Measurements from ENCODE around the gene RAB3D. TPM values are rescaled to one million over a fixed set of nuclear protein-coding genes. Genes with fewer than 3 reads are reported as not detected.

Gene RAB3D
- total RNA-seq: 10 to 100 TPM; 47.7 to 54.0 TPM

GRCh38 chr19:11339254-11340098, at the start of gene RAB3D:
Gene RAB3D, minus strand, starts transcription at chr19:11339657. Its CDS starts 2,258 bp downstream, at chr19:11337399.
- Histone ChIP-seq H3K4me3 (peak within 1 kb of the TSS; percentile 65), H3K27me3 (no peaks in the 10 kb centered on the region), H3K36me3 (no peaks in the 10 kb centered on the region), H3K9ac (ENCODE audit: low read depth in 2 of 2, low read length in 2 of 2) (peak within 1 kb of the TSS; percentile 75 to 79), H3K27ac (peak within 1 kb of the TSS; percentile 60), H3K4me1 (peaks cover 6% of the 10 kb centered on the region), H3K9me3 (no peaks in the 10 kb centered on the region)
- DNase-seq: peak; percentile 97
- no peak for TF ChIP-seq CTCF (IDR thresholded peaks at IDR 0.05)
- intact Hi-C loops (cut with DNase I): no loop called here

GRCh38 chr19:11387162-11388034, 47.9 kb upstream of the RAB3D start:
- H3K36me3 ChIP-seq: no peaks in the 10 kb centered on the region
- no peak for TF ChIP-seq CTCF (IDR thresholded peaks at IDR 0.05)
- H3K4me1 ChIP-seq: peaks cover 5% of the 10 kb centered on the region
- no peak overlapping the region for H3K4me3 ChIP-seq
- no peaks in the 10 kb centered on the region for H3K9me3 ChIP-seq
- no peak for DNase-seq
- intact Hi-C loops (cut with DNase I): no loop called here
- H3K27me3 ChIP-seq: no peaks in the 10 kb centered on the region
- no peak overlapping the region for H3K27ac ChIP-seq
- H3K9ac ChIP-seq (ENCODE audit: low read depth in 2 of 2, low read length in 2 of 2): no peak overlapping the region

GRCh38 chr19:11384778-11385129, 45.3 kb upstream of the RAB3D start:
- intact Hi-C loops (cut with DNase I): loop anchor here (5.0 kb wide), 2 partner anchors 63 to 92 kb away; no protein-coding TSS in a partner anchor
- no peaks in the 10 kb centered on the region for H3K36me3 ChIP-seq
- no peak overlapping the region for H3K4me3 ChIP-seq
- no peak overlapping the region for H3K9ac ChIP-seq (ENCODE audit: low read depth in 2 of 2, low read length in 2 of 2)
- H3K27me3 ChIP-seq: no peaks in the 10 kb centered on the region
- no peak for DNase-seq
- TF ChIP-seq CTCF (IDR thresholded peaks at IDR 0.05): no peak
- no peak overlapping the region for H3K27ac ChIP-seq
- H3K9me3 ChIP-seq: no peaks in the 10 kb centered on the region
- peaks cover 9% of the 10 kb centered on the region for H3K4me1 ChIP-seq

- DNase-seq: no peak
- no peak overlapping the region for H3K27ac ChIP-seq
- H3K9me3 ChIP-seq: no peaks in the 10 kb centered on the region
- TF ChIP-seq CTCF (IDR thresholded peaks at IDR 0.05): no peak
- no peaks in the 10 kb centered on the region for H3K27me3 ChIP-seq
- no peak overlapping the region for H3K9ac ChIP-seq (ENCODE audit: low read depth in 2 of 2, low read length in 2 of 2)
- H3K36me3 ChIP-seq: no peaks in the 10 kb centered on the region
- peaks cover 9% of the 10 kb centered on the region for H3K4me1 ChIP-seq
- intact Hi-C loops (cut with DNase I): loop anchor here (5.0 kb wide), 2 partner anchors 64 to 91 kb away; no protein-coding TSS in a partner anchor
- H3K4me3 ChIP-seq: peak overlapping the region; percentile 37
Observed at GRCh38 chr19:11383706-11384048, 44.2 kb upstream of the RAB3D start.

- Histone ChIP-seq H3K9ac (ENCODE audit: low read depth in 2 of 2, low read length in 2 of 2) (no peak overlapping the region), H3K36me3 (no peaks in the 10 kb centered on the region), H3K27ac (no peak overlapping the region), H3K27me3 (no peaks in the 10 kb centered on the region), H3K9me3 (no peaks in the 10 kb centered on the region), H3K4me1 (peaks cover 9% of the 10 kb centered on the region), H3K4me3 (peak overlapping the region; percentile 37)
- intact Hi-C loops (cut with DNase I): loop anchor here (5.0 kb wide), 2 partner anchors 64 to 91 kb away; no protein-coding TSS in a partner anchor
- TF ChIP-seq CTCF (IDR thresholded peaks at IDR 0.05): peak; percentile 77
- DNase-seq: peak; percentile 66
Observed at GRCh38 chr19:11382898-11383705, 43.6 kb upstream of the RAB3D start.
